Measurements from ENCODE around the gene COMMD8. TPM values are rescaled to one million over a fixed set of nuclear protein-coding genes. Genes with fewer than 3 reads are reported as not detected.

Gene COMMD8
- total and polyA plus RNA-seq, 7 donors, result 10.8 to 41.4 (median 21.4) TPM

GRCh38 chr4:47471591-47471990, 8.1 kb upstream of the COMMD8 start:
- intact Hi-C loops (cut with DNase I), result no loop called here
- no peaks in the 10 kb centered on the region for H3K4me1 ChIP-seq
- no peaks in the 10 kb centered on the region for H3K36me3 ChIP-seq
- no peak overlapping the region for H3K4me3 ChIP-seq
- no peak for DNase-seq
- WGBS, 2 donors, result 94% methylated on average over 2 of the region's 2 CpGs
- no peak for TF ChIP-seq EP300 (IDR thresholded peaks at IDR 0.05)
- TF ChIP-seq POLR2AphosphoS5 (IDR thresholded peaks at IDR 0.05), result no peak
- TF ChIP-seq POLR2A (IDR thresholded peaks at IDR 0.05), result no peak
- no peak for TF ChIP-seq CTCF (IDR thresholded peaks at IDR 0.05)
- H3K27ac ChIP-seq, result no peak overlapping the region
- H3K9me3 ChIP-seq, result no peaks in the 10 kb centered on the region
- no peaks in the 10 kb centered on the region for H3K27me3 ChIP-seq

GRCh38 chr4:47471064-47471463, 7.6 kb upstream of the COMMD8 start:
- Histone ChIP-seq H3K27ac (no peak overlapping the region), H3K4me1 (no peaks in the 10 kb centered on the region), H3K36me3 (no peaks in the 10 kb centered on the region), H3K9me3 (no peaks in the 10 kb centered on the region), H3K4me3 (no peak overlapping the region), H3K27me3 (no peaks in the 10 kb centered on the region)
- intact Hi-C loops (cut with DNase I), result no loop called here
- WGBS, 2 donors, result 60 to 62% methylated on average over 4 of the region's 4 CpGs
- TF ChIP-seq EP300 (IDR thresholded peaks at IDR 0.05) (no peak), CTCF (IDR thresholded peaks at IDR 0.05) (no peak), POLR2AphosphoS5 (IDR thresholded peaks at IDR 0.05) (no peak), POLR2A (IDR thresholded peaks at IDR 0.05) (no peak)
- DNase-seq, result no peak

- intact Hi-C loops (cut with DNase I), result no loop called here
- no peak overlapping the region for H3K27ac ChIP-seq
- DNase-seq, result no peak
- H3K27me3 ChIP-seq, result no peaks in the 10 kb centered on the region
- 82 to 91% methylated on average over 3 of the region's 3 CpGs for WGBS, 2 donors
- no peak for TF ChIP-seq CTCF (IDR thresholded peaks at IDR 0.05)
- no peak for TF ChIP-seq POLR2A (IDR thresholded peaks at IDR 0.05)
- TF ChIP-seq EP300 (IDR thresholded peaks at IDR 0.05), result no peak
- TF ChIP-seq POLR2AphosphoS5 (IDR thresholded peaks at IDR 0.05), result no peak
- H3K4me3 ChIP-seq, result no peak overlapping the region
- H3K4me1 ChIP-seq, result no peaks in the 10 kb centered on the region
- H3K36me3 ChIP-seq, result no peaks in the 10 kb centered on the region
- no peaks in the 10 kb centered on the region for H3K9me3 ChIP-seq
Measured at GRCh38 chr4:47469951-47470350, 6.4 kb upstream of the COMMD8 start.

- 92% methylated on average over 6 of the region's 6 CpGs for WGBS, 2 donors
- no peaks in the 10 kb centered on the region for H3K4me1 ChIP-seq
- H3K36me3 ChIP-seq, result no peaks in the 10 kb centered on the region
- H3K27ac ChIP-seq, result no peak overlapping the region
- H3K27me3 ChIP-seq, result no peaks in the 10 kb centered on the region
- intact Hi-C loops (cut with DNase I), result no loop called here
- DNase-seq, result no peak
- no peak for TF ChIP-seq EP300 (IDR thresholded peaks at IDR 0.05)
- TF ChIP-seq CTCF (IDR thresholded peaks at IDR 0.05), result no peak
- TF ChIP-seq POLR2AphosphoS5 (IDR thresholded peaks at IDR 0.05), result no peak
- no peak for TF ChIP-seq POLR2A (IDR thresholded peaks at IDR 0.05)
- H3K9me3 ChIP-seq, result no peaks in the 10 kb centered on the region
- no peak overlapping the region for H3K4me3 ChIP-seq
Measured at GRCh38 chr4:47468706-47469365, 5.3 kb upstream of the COMMD8 start.
